ENCODE data around the gene EHF. TPM values are rescaled to one million over a fixed set of nuclear protein-coding genes. Genes with fewer than 3 reads are reported as not detected.
A peak's percentile ranks its signal among the peaks of the same experiment; 100 is the strongest.
"Not testable (repeated sequence)": the region's sequence is repeated elsewhere in the genome, so short reads cannot be mapped to it uniquely, and the experiment has no call there.

The EHF gene
- total RNA-seq, 1 donor from 2014 or later: 0.25 TPM

DNA sequence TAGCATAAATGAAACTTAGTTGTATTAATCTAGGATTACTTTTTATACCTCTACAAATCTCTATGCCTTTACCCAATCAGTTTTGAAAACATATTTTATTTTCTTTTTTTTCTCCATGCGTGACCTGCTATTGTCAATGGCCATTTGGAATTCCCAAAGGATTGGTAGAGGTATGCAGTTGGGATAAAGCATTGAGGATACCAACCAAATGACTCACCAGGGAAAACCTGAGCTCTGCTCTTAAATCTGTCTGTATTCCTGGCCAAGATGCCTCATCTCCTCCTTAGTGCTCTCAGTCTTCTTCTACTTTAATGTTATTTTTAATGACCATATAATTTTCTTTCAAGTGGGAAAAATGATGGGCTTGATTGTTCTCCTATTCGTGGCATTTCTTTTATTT lies 61.9 kb downstream of the EHF start:
- H3K4me2 ChIP-seq (ENCODE audit: low read length): no peak overlapping the region
- Mint-ChIP-seq H3K9me3 (ENCODE audit: unreplicated experiment) (no peaks in the 10 kb centered on the region), H3K4me3 (ENCODE audit: unreplicated experiment) (no peak overlapping the region), H3K27ac (ENCODE audit: unreplicated experiment) (peak overlapping the region; percentile 1), H3K36me3 (ENCODE audit: low read depth, unreplicated experiment) (no peaks in the 10 kb centered on the region), H3K27me3 (ENCODE audit: low read depth, unreplicated experiment) (no peaks in the 10 kb centered on the region), H3K4me1 (ENCODE audit: low read depth, unreplicated experiment) (peaks cover 34% of the 10 kb centered on the region)
- DNase-seq (ENCODE audit: low read depth): peak; percentile 56
- H2AFZ ChIP-seq (ENCODE audit: low read depth, low read length): no peak overlapping the region
- FAIRE-seq: no peak
- TF ChIP-seq CTCF (IDR thresholded peaks at IDR 0.05; ENCODE audit: insufficient read depth, low read depth, low read length) (no peak), EZH2 (IDR thresholded peaks at IDR 0.05; ENCODE audit: insufficient read depth, low read length) (no peak)
- H3K9ac ChIP-seq (ENCODE audit: low read length): no peak overlapping the region
- no peaks in the 10 kb centered on the region for H3K36me3 ChIP-seq (ENCODE audit: insufficient read depth, low read length)
- no peaks in the 10 kb centered on the region for H3K79me2 ChIP-seq (ENCODE audit: insufficient read depth, low read length)
- no peaks in the 10 kb centered on the region for H3K27me3 ChIP-seq (ENCODE audit: insufficient read depth, low read length)
- peak overlapping the region; percentile 22 for H3K27ac ChIP-seq (ENCODE audit: low read depth, low read length)
- no peaks in the 10 kb centered on the region for H3K9me3 ChIP-seq (ENCODE audit: insufficient read depth, low read depth, low read length)
- H3K4me3 ChIP-seq (ENCODE audit: insufficient read depth, low read depth, low read length): no peak overlapping the region
- peaks cover 19% of the 10 kb centered on the region for H3K4me1 ChIP-seq (ENCODE audit: insufficient read depth, low read length)
- H4K20me1 ChIP-seq (ENCODE audit: insufficient read depth, low read length): no peaks in the 10 kb centered on the region

DNA sequence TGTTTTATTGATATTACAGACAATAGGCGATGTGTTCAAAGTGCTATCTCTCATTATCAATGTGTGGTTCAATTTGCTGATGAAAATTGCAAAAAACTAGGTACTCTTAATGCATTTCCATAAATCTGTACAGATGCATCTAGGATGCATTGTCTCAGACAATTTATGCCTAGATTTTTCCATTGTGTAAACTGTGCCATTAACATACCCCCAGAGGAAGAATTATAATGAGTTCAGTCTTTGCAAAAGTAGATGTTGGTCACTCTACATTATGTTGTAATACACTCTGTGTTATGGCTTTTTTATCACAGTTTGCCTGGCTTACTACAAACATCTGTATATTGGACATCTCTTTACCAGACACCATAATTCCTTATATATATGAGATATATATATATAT lies 62.5 kb downstream of the EHF start:
- no peaks in the 10 kb centered on the region for H3K79me2 ChIP-seq (ENCODE audit: insufficient read depth, low read length)
- no peak overlapping the region for H3K27ac Mint-ChIP-seq (ENCODE audit: unreplicated experiment)
- H3K4me3 ChIP-seq (ENCODE audit: insufficient read depth, low read depth, low read length): no peak overlapping the region
- FAIRE-seq (no peak), DNase-seq (ENCODE audit: low read depth) (no peak)
- H3K9me3 Mint-ChIP-seq (ENCODE audit: unreplicated experiment): no peaks in the 10 kb centered on the region
- no peaks in the 10 kb centered on the region for H3K36me3 ChIP-seq (ENCODE audit: insufficient read depth, low read length)
- no peaks in the 10 kb centered on the region for H3K9me3 ChIP-seq (ENCODE audit: insufficient read depth, low read depth, low read length)
- H3K27ac ChIP-seq (ENCODE audit: low read depth, low read length): no peak overlapping the region
- H3K27me3 ChIP-seq (ENCODE audit: insufficient read depth, low read length): no peaks in the 10 kb centered on the region
- TF ChIP-seq EZH2 (IDR thresholded peaks at IDR 0.05; ENCODE audit: insufficient read depth, low read length): no peak
- TF ChIP-seq CTCF (IDR thresholded peaks at IDR 0.05; ENCODE audit: insufficient read depth, low read depth, low read length): no peak
- H4K20me1 ChIP-seq (ENCODE audit: insufficient read depth, low read length): no peaks in the 10 kb centered on the region
- H3K4me1 ChIP-seq (ENCODE audit: insufficient read depth, low read length): peaks cover 19% of the 10 kb centered on the region
- no peak overlapping the region for H2AFZ ChIP-seq (ENCODE audit: low read depth, low read length)
- no peak overlapping the region for H3K4me3 Mint-ChIP-seq (ENCODE audit: unreplicated experiment)
- H3K27me3 Mint-ChIP-seq (ENCODE audit: low read depth, unreplicated experiment): no peaks in the 10 kb centered on the region
- H3K9ac ChIP-seq (ENCODE audit: low read length): no peak overlapping the region
- peaks cover 34% of the 10 kb centered on the region for H3K4me1 Mint-ChIP-seq (ENCODE audit: low read depth, unreplicated experiment)
- H3K36me3 Mint-ChIP-seq (ENCODE audit: low read depth, unreplicated experiment): no peaks in the 10 kb centered on the region
- H3K4me2 ChIP-seq (ENCODE audit: low read length): no peak overlapping the region

- Mint-ChIP-seq H3K4me3 (ENCODE audit: unreplicated experiment) (no peak overlapping the region), H3K4me1 (ENCODE audit: low read depth, unreplicated experiment) (peaks cover 30% of the 10 kb centered on the region), H3K9me3 (ENCODE audit: unreplicated experiment) (peaks cover 2% of the 10 kb centered on the region), H3K27me3 (ENCODE audit: low read depth, unreplicated experiment) (no peaks in the 10 kb centered on the region), H3K36me3 (ENCODE audit: low read depth, unreplicated experiment) (no peaks in the 10 kb centered on the region), H3K27ac (ENCODE audit: unreplicated experiment) (peak overlapping the region; percentile 98)
- H3K9ac ChIP-seq (ENCODE audit: low read length): no peak overlapping the region
- H2AFZ ChIP-seq (ENCODE audit: low read depth, low read length): no peak overlapping the region
- H3K9me3 ChIP-seq (ENCODE audit: insufficient read depth, low read depth, low read length): no peaks in the 10 kb centered on the region
- TF ChIP-seq CTCF (IDR thresholded peaks at IDR 0.05; ENCODE audit: insufficient read depth, low read depth, low read length): no peak
- H3K4me1 ChIP-seq (ENCODE audit: insufficient read depth, low read length): peaks cover 17% of the 10 kb centered on the region
- no peaks in the 10 kb centered on the region for H3K79me2 ChIP-seq (ENCODE audit: insufficient read depth, low read length)
- H3K4me3 ChIP-seq (ENCODE audit: insufficient read depth, low read depth, low read length): no peak overlapping the region
- DNase-seq (ENCODE audit: low read depth): no peak
- H3K36me3 ChIP-seq (ENCODE audit: insufficient read depth, low read length): no peaks in the 10 kb centered on the region
- peak overlapping the region; percentile 67 for H3K27ac ChIP-seq (ENCODE audit: low read depth, low read length)
- no peak for FAIRE-seq
- H3K4me2 ChIP-seq (ENCODE audit: low read length): peak overlapping the region; percentile 57
- no peaks in the 10 kb centered on the region for H4K20me1 ChIP-seq (ENCODE audit: insufficient read depth, low read length)
- no peaks in the 10 kb centered on the region for H3K27me3 ChIP-seq (ENCODE audit: insufficient read depth, low read length)
Observed at GRCh38 chr11:34685864-34686263, 65.0 kb downstream of the EHF start.

- not testable (repeated sequence) for H3K36me3 ChIP-seq (ENCODE audit: insufficient read depth, low read length); H3K4me3 ChIP-seq (ENCODE audit: insufficient read depth, low read depth, low read length)
Observed at GRCh38 chr11:34692299-34692698, 71.4 kb downstream of the EHF start.

More at GRCh38 chr11:34692299-34692698, 71.4 kb downstream of the EHF start:
- not testable (repeated sequence) for H3K9me3 ChIP-seq (ENCODE audit: insufficient read depth, low read depth, low read length); H3K36me3 Mint-ChIP-seq (ENCODE audit: low read depth, unreplicated experiment); H3K4me2 ChIP-seq (ENCODE audit: low read length); H2AFZ ChIP-seq (ENCODE audit: low read depth, low read length); H3K9ac ChIP-seq (ENCODE audit: low read length); H3K27me3 ChIP-seq (ENCODE audit: insufficient read depth, low read length); H3K27ac ChIP-seq (ENCODE audit: low read depth, low read length); H3K79me2 ChIP-seq (ENCODE audit: insufficient read depth, low read length); DNase-seq (ENCODE audit: low read depth); FAIRE-seq; H3K4me1 ChIP-seq (ENCODE audit: insufficient read depth, low read length); H3K4me1 Mint-ChIP-seq (ENCODE audit: low read depth, unreplicated experiment); H3K27me3 Mint-ChIP-seq (ENCODE audit: low read depth, unreplicated experiment); H4K20me1 ChIP-seq (ENCODE audit: insufficient read depth, low read length)
- Mint-ChIP-seq H3K27ac (ENCODE audit: unreplicated experiment) (peak overlapping the region; percentile 80), H3K9me3 (ENCODE audit: unreplicated experiment) (peaks cover 17% of the 10 kb centered on the region), H3K4me3 (ENCODE audit: unreplicated experiment) (peak overlapping the region; percentile 86)
